Endothelial cell of umbilical vein (primary cell): Measurements from ENCODE around the gene ADAM17. TPM values are rescaled to one million over a fixed set of nuclear protein-coding genes. Genes with fewer than 3 reads are reported as not detected.
A peak's percentile ranks its signal among the peaks of the same experiment; 100 is the strongest.

Source experiments
- BruUV-seq: library from RNA; stranded (reverse); fragments of 400-500 nt; replicated peaks from 2 replicates; lab custom pipeline; 2021; lab: Mats Ljungman, UMichigan
- CTCF ChIA-PET: fragments of 300-600, 350-600 bp; sonication (Branson Sonifier 250); formaldehyde crosslinking; loops from one replicate; lab custom pipeline; 2021; ENCODE audit warnings: antibody characterized with exemption, inconsistent platforms; lab: Charles Lee
- POLR2A ChIA-PET: fragments of 300-600, 350-600 bp; sonication (Branson Sonifier 250); formaldehyde crosslinking; loops from one replicate; lab custom pipeline; 2021; ENCODE audit warnings: antibody characterized with exemption, inconsistent platforms; lab: Charles Lee
- DNase-seq: peaks from one replicate; pipeline ENCODE4 v3.0.0-alpha.2; 2011; ENCODE audit warnings: low read depth, low spot score
- FAIRE-seq: peaks from 2 replicates; lab custom pipeline; 2011; peaks lifted over from hg19 to GRCh38; lab: Jason Lieb, UNC
- H2AFZ ChIP-seq: 2 replicates; pipeline ENCODE4 v1.6.0; 2012; ENCODE audit warnings: low read depth, low read length, control low read depth, inconsistent platforms
- H3K27ac ChIP-seq: 2 replicates; pipeline ENCODE4 v1.5.1; 2011; ENCODE audit warnings: low read depth, mild to moderate bottlenecking, control low read depth, low read length, moderate library complexity; ENCODE audit not compliant: insufficient read depth
- H3K27me3 ChIP-seq, 2 experiments: 2 replicates each; pipeline versions ENCODE4 v1.6.0 to v1.6.1; 2011; ENCODE audit warnings: low read length in 2 of 2, mixed read lengths in 1 of 2; ENCODE audit not compliant: control insufficient read depth in 2 of 2, insufficient read depth in 2 of 2
- H3K36me3 ChIP-seq, 2 experiments: 2 replicates in 1 of 2; 3 replicates in 1 of 2; pipeline ENCODE4 v1.5.1; 2011; ENCODE audit warnings: low read length in 2 of 2, mild to moderate bottlenecking in 1 of 2, moderate library complexity in 1 of 2; ENCODE audit not compliant: control insufficient read depth in 2 of 2, insufficient read depth in 2 of 2; ENCODE audit errors: extremely low read depth in 1 of 2
- H3K4me1 ChIP-seq: 3 replicates; pipeline ENCODE4 v1.5.1; 2011; ENCODE audit warnings: mild to moderate bottlenecking, low read length; ENCODE audit not compliant: control insufficient read depth, insufficient read depth; ENCODE audit errors: extremely low read depth
- H3K4me2 ChIP-seq: 2 replicates; pipeline ENCODE4 v1.6.1; 2011; ENCODE audit warnings: low read length, control low read depth, mixed read lengths; ENCODE audit not compliant: insufficient read depth
- H3K4me3 ChIP-seq, 3 experiments: fragments of 200-600 bp in 1 of 3; sonication (generic), shearing (Covaris generic) in 1 of 3; replicated peaks in 1 of 3; 2 replicates each; pipeline ENCODE4 v1.5.1; 2011 to 2016; ENCODE audit warnings: control low read depth in 3 of 3, low read length in 3 of 3, mild to moderate bottlenecking in 2 of 3, inconsistent platforms in 1 of 3, low read depth in 1 of 3, moderate library complexity in 1 of 3; ENCODE audit not compliant: insufficient read depth in 1 of 3
- H3K79me2 ChIP-seq: 2 replicates; pipeline ENCODE4 v1.6.0; 2012; ENCODE audit warnings: low read length, inconsistent platforms; ENCODE audit not compliant: control insufficient read depth, insufficient read depth
- H3K9ac ChIP-seq: replicated peaks from 2 replicates; pipeline ENCODE3; 2011; ENCODE audit warnings: low read length, control low read depth; ENCODE audit not compliant: insufficient read depth; ENCODE audit errors: extremely low read depth
- H3K9me1 ChIP-seq: replicated peaks from 3 replicates; pipeline ENCODE4 v1.6.0; 2011; ENCODE audit warnings: mild to moderate bottlenecking, low read length; ENCODE audit not compliant: control insufficient read depth, insufficient read depth; ENCODE audit errors: extremely low read depth
- H3K9me3 ChIP-seq: replicated peaks from 2 replicates; pipeline ENCODE4 v1.5.1; 2012; ENCODE audit warnings: low read length, inconsistent platforms; ENCODE audit not compliant: control insufficient read depth, insufficient read depth
- H4K20me1 ChIP-seq: replicated peaks from 2 replicates; pipeline ENCODE3; 2011; ENCODE audit warnings: mild to moderate bottlenecking, low read length; ENCODE audit not compliant: control insufficient read depth, insufficient read depth; ENCODE audit errors: extremely low read depth
- CTCF ChIP-seq, 2 donors: IDR thresholded peaks; 1 replicate in 1 of 2; 2 replicates in 1 of 2; pipeline ENCODE4 v1.5.1; 2011; ENCODE audit warnings: low read length in 2 of 2, mild to moderate bottlenecking in 2 of 2, moderate library complexity in 2 of 2, control low read depth in 1 of 2, inconsistent platforms in 1 of 2, low read depth in 1 of 2; ENCODE audit not compliant: insufficient read depth in 1 of 2; ENCODE audit errors: extremely low read depth in 1 of 2
- EZH2 ChIP-seq: IDR thresholded peaks from 2 replicates; pipeline ENCODE4 v1.6.1; 2012; ENCODE audit warnings: borderline replicate concordance, low read depth, mild to moderate bottlenecking, moderate library complexity, low read length, inconsistent platforms; ENCODE audit not compliant: severe bottlenecking
- FOS ChIP-seq: IDR thresholded peaks from 2 replicates; pipeline ENCODE4 v1.6.1; 2011; ENCODE audit warnings: mild to moderate bottlenecking, low read length, moderate library complexity, borderline replicate concordance; ENCODE audit not compliant: insufficient read depth
- MAX ChIP-seq: IDR thresholded peaks from 2 replicates; pipeline ENCODE4 v1.6.1; 2011; ENCODE audit not compliant: insufficient read depth, insufficient read length
- POLR2A ChIP-seq: IDR thresholded peaks from 2 replicates; pipeline ENCODE4 v1.6.1; 2012; ENCODE audit warnings: low read depth, mild to moderate bottlenecking, control low read depth, low read length
- dilution Hi-C: fragments of 300-500 bp; cut with MboI; formaldehyde crosslinking; loops from one replicate; pipeline ENCODE4 v1.15.0; 2019; ENCODE audit warnings: low sequenced_read_pairs; ENCODE audit not compliant: extremely low pct_ligation_motif_present
- intact Hi-C: fragments of 100-400 bp; cut with micrococcal nuclease; formaldehyde crosslinking; loops from one replicate; pipeline ENCODE4 v1.10.0; 2022
- polyA plus RNA-seq, 4 experiments: library from polyadenylated mRNA; depleted of rRNA in 3 of 4; stranded (reverse) in 3 of 4; unstranded in 1 of 4; fragments of >200 nt; gene quantifications; 2 replicates each; pipeline versions ENCODE4 v1.2.1 to v1.2.3, GENCODE V29; 2011 to 2012; ENCODE audit warnings: missing spikeins in 1 of 4
- total RNA-seq: library from RNA; stranded (reverse); gene quantifications from 2 replicates; pipeline ENCODE4 v1.2.3, GENCODE V29; 2021

ADAM17 gene
- total and polyA plus RNA-seq, 2 donors (not counting 3 experiments of a cell fraction or from before 2014, with no cell fraction given) = 10.6 to 57.1 TPM

- Histone ChIP-seq H3K4me3 (no peak overlapping the region), H3K79me2 (peaks cover 96% of the 10 kb centered on the region), H3K4me2 (no peak overlapping the region), H3K36me3 (peaks cover 1 to 4% of the 10 kb centered on the region in 2 experiments), H3K9me1 (no peaks in the 10 kb centered on the region), H3K27me3 (no peaks in the 10 kb centered on the region), H3K4me1 (no peaks in the 10 kb centered on the region), H4K20me1 (peaks cover 6% of the 10 kb centered on the region), H3K27ac (no peak overlapping the region), H3K9ac (no peak overlapping the region), H3K9me3 (no peaks in the 10 kb centered on the region), H2AFZ (no peak overlapping the region)
- TF ChIP-seq CTCF (IDR thresholded peaks at IDR 0.05; ENCODE audit: extremely low read depth in 1 of 2, insufficient read depth in 1 of 2, low read depth in 1 of 2, low read length in 2 of 2) (no peak), EZH2 (no peak)
- ChIA-PET POLR2A (no interaction called here), CTCF (no interaction called here)
- DNase-seq = no peak
- no TSS peak for BruUV-seq
- FAIRE-seq = no peak
- intact Hi-C loops (no loop called here), dilution Hi-C loops (no loop called here)
These were observed 37.1 kb upstream of the ADAM17 start for GRCh38 chr2:9592699-9593098.

- H4K20me1 ChIP-seq = peaks cover 6% of the 10 kb centered on the region
- CTCF ChIA-PET = interaction anchor here (1.5 to 1.6 kb wide), 2 partner anchors 15 to 26 kb away, joined by 3 to 6 read pairs; no protein-coding TSS in a partner anchor
- no peak overlapping the region for H3K4me2 ChIP-seq
- no peak overlapping the region for H3K4me3 ChIP-seq
- peak; percentile 37 for FAIRE-seq
- peaks cover 6 to 8% of the 10 kb centered on the region in 2 experiments for H3K36me3 ChIP-seq
- no peaks in the 10 kb centered on the region for H3K9me3 ChIP-seq
- TF ChIP-seq MAX (no peak), FOS (peak; percentile 59), POLR2A (no peak)
- H2AFZ ChIP-seq = no peak overlapping the region
- no peak for DNase-seq
- no TSS peak for BruUV-seq
- POLR2A ChIA-PET = interaction anchor here (0.9 kb wide), 1 partner anchor 40 kb away, joined by 3 read pairs; the partner anchor contains the start of gene YWHAQ
- dilution Hi-C loops = no loop called here
- intact Hi-C loops = no loop called here
- no peaks in the 10 kb centered on the region for H3K27me3 ChIP-seq
- no peak overlapping the region for H3K27ac ChIP-seq
- H3K79me2 ChIP-seq = peaks cover 86% of the 10 kb centered on the region
- H3K9me1 ChIP-seq = no peaks in the 10 kb centered on the region
- no peak overlapping the region for H3K9ac ChIP-seq
- H3K4me1 ChIP-seq = no peaks in the 10 kb centered on the region
These were observed 35.0 kb upstream of the ADAM17 start for GRCh38 chr2:9590641-9591040.
